ENCODE data around the gene INSM1.

The INSM1 gene

GRCh38 chr20:20413810-20414281 lies 45.9 kb downstream of the INSM1 start:
- no peak overlapping the region for H3K27ac ChIP-seq
- TF ChIP-seq CTCF (conservative IDR thresholded peaks at IDR 0.05) = no peak
- TF ChIP-seq ZFX (IDR thresholded peaks at IDR 0.05) = no peak

GRCh38 chr20:20414640-20415220 lies 46.8 kb downstream of the INSM1 start:
- TF ChIP-seq ZFX (IDR thresholded peaks at IDR 0.05) = no peak
- TF ChIP-seq CTCF (conservative IDR thresholded peaks at IDR 0.05) = no peak
- no peak overlapping the region for H3K27ac ChIP-seq

- no peak for TF ChIP-seq ZFX (IDR thresholded peaks at IDR 0.05)
- no peak for TF ChIP-seq CTCF (conservative IDR thresholded peaks at IDR 0.05)
- no peak overlapping the region for H3K27ac ChIP-seq
Measured at GRCh38 chr20:20415321-20415720, 47.4 kb downstream of the INSM1 start.

GRCh38 chr20:20417876-20418676 lies 50.2 kb downstream of the INSM1 start:
- TF ChIP-seq ZFX (IDR thresholded peaks at IDR 0.05) (no peak), CTCF (conservative IDR thresholded peaks at IDR 0.05) (no peak)
- no peak overlapping the region for H3K27ac ChIP-seq
